ENCODE data around the gene SERPINB5.

SERPINB5 gene

GRCh38 chr18:63464434-63464833, 12.3 kb upstream of the SERPINB5 start:
- no peak for TF ChIP-seq CTCF (IDR thresholded peaks at IDR 0.05; ENCODE audit: low read depth, low read length, missing control alignments)
- no peak overlapping the region for H3K4me3 ChIP-seq (ENCODE audit: low read depth, low read length)
- no peak for DNase-seq (ENCODE audit: low read depth)

GRCh38 chr18:63465059-63465458, 11.7 kb upstream of the SERPINB5 start:
- no peak overlapping the region for H3K4me3 ChIP-seq (ENCODE audit: low read depth, low read length)
- TF ChIP-seq CTCF (IDR thresholded peaks at IDR 0.05; ENCODE audit: low read depth, low read length, missing control alignments) = no peak
- no peak for DNase-seq (ENCODE audit: low read depth)

GRCh38 chr18:63467699-63468098, 9.1 kb upstream of the SERPINB5 start:
- no peak for TF ChIP-seq CTCF (IDR thresholded peaks at IDR 0.05; ENCODE audit: low read depth, low read length, missing control alignments)
- no peak overlapping the region for H3K4me3 ChIP-seq (ENCODE audit: low read depth, low read length)
- no peak for DNase-seq (ENCODE audit: low read depth)

- H3K4me3 ChIP-seq (ENCODE audit: low read depth, low read length) = no peak overlapping the region
- DNase-seq (ENCODE audit: low read depth) = no peak
- no peak for TF ChIP-seq CTCF (IDR thresholded peaks at IDR 0.05; ENCODE audit: low read depth, low read length, missing control alignments)
Observed at GRCh38 chr18:63468575-63468974, 8.2 kb upstream of the SERPINB5 start.

- H3K4me3 ChIP-seq (ENCODE audit: low read depth, low read length) = no peak overlapping the region
- DNase-seq (ENCODE audit: low read depth) = no peak
- TF ChIP-seq CTCF (IDR thresholded peaks at IDR 0.05; ENCODE audit: low read depth, low read length, missing control alignments) = no peak
Observed at GRCh38 chr18:63470751-63471150, 6.0 kb upstream of the SERPINB5 start.

GRCh38 chr18:63472380-63472779, 4.4 kb upstream of the SERPINB5 start:
- H3K4me3 ChIP-seq (ENCODE audit: low read depth, low read length) = no peak overlapping the region
- no peak for DNase-seq (ENCODE audit: low read depth)

More at GRCh38 chr18:63472380-63472779, 4.4 kb upstream of the SERPINB5 start:
- TF ChIP-seq CTCF (IDR thresholded peaks at IDR 0.05; ENCODE audit: low read depth, low read length, missing control alignments) = no peak

Measured in GM12864 (cell line).